GM13976 (cell line): Measurements from ENCODE around the gene ICOSLG.

Experiments
- DNase-seq: peaks from one replicate; pipeline ENCODE4 v3.0.0; 2012; ENCODE audit warnings: low spot score
- in situ Hi-C: fragments of 300-500 bp; cut with MboI; formaldehyde crosslinking; loops from one replicate; pipeline ENCODE4 v1.12.0; 2022; ENCODE audit warnings: low sequenced_read_pairs, mixed read lengths, inconsistent platforms; ENCODE audit not compliant: unreplicated experiment
- TF ChIP-seq, protein P1 (sequence below): IDR thresholded peaks from 2 replicates; pipeline ENCODE4 v1.5.1; 2012; ENCODE audit warnings: borderline replicate concordance, mild to moderate bottlenecking; ENCODE audit not compliant: insufficient read depth; ENCODE audit errors: extremely low read depth, missing control alignments, control extremely low read depth

ICOSLG gene

DNA sequence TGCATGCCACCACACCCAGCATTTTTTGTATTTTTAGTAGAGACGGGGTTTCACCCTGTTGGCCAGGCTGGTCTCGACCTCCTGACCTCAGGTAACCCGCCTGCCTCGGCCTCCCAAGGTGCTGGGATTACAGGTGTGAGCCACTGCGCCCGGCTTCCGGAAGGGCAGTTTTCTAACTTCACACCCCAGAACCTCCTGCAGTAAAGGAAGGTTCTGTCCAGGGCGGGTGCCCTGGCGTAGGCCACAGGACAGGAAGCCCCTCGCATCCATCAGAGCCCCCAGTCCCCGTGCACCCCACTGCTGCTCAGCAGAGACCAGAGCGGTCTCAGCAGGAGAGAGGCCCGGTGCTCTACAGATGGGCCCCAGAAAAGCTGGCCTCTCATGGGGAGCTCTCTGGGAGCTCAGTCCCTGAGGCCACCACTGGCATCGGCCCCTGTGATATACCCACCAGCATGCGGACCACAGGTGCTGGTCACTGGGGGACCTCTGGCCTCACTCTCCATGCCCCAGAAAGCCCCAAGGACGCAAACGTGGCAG is 25.1 kb upstream of the ICOSLG start:
- in situ Hi-C loops, result no loop called here
- TF ChIP-seq, protein P1, sequence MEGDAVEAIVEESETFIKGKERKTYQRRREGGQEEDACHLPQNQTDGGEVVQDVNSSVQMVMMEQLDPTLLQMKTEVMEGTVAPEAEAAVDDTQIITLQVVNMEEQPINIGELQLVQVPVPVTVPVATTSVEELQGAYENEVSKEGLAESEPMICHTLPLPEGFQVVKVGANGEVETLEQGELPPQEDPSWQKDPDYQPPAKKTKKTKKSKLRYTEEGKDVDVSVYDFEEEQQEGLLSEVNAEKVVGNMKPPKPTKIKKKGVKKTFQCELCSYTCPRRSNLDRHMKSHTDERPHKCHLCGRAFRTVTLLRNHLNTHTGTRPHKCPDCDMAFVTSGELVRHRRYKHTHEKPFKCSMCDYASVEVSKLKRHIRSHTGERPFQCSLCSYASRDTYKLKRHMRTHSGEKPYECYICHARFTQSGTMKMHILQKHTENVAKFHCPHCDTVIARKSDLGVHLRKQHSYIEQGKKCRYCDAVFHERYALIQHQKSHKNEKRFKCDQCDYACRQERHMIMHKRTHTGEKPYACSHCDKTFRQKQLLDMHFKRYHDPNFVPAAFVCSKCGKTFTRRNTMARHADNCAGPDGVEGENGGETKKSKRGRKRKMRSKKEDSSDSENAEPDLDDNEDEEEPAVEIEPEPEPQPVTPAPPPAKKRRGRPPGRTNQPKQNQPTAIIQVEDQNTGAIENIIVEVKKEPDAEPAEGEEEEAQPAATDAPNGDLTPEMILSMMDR, result no peak

DNA sequence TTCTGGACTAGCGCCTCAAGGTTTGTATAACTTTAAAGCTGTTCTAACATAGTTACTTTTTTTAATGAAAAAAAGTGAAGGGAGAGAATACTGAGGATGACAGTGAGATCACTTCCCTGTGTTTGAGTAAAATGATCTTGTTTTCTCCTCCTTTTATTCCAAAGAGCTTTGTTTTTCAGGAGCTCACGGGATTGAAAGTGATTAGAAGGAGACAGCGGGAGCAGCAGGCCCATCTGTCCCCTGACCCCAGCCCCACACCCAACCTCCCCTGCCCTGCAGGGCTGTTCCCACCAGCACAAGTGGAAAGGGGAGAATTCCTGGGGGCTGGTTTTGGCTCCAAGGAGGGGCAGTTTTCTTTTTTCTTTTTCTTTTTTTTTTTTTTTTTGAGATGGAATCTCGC is 23.0 kb upstream of the ICOSLG start:
- in situ Hi-C loops, result no loop called here
- TF ChIP-seq, protein P1, result no peak
- DNase-seq, result no peak

More for the DNA sequence above, 25.1 kb upstream of the ICOSLG start:
- no peak for DNase-seq

DNA sequence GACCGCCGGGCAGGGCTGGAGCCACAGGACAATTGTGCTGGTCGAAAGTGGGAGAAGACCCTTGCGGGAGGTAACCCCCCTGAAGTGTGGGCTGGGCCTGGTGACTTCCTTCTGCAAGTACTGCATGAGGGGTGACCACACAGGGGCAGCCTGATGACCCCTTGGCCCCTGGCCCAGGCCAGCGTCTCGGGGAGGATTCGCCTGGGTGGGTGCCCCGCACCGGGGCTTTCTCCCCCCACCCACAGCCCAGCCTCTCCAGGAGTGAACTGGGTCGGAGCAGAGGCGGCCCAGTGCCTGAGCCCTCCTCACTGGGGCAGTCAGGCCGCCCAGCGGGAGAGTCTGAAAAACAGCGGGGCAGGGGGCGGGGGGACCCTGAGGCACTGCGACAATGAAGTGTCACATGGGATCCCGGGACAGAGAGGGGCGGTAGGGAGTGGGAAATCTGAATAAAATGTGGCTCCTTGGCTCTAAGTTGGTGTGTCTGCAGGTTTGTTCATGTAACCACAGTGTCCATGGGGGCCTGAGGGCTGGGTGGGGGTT is 22.5 kb upstream of the ICOSLG start:
- TF ChIP-seq, protein P1, result no peak
- in situ Hi-C loops, result no loop called here
- DNase-seq, result no peak

DNA sequence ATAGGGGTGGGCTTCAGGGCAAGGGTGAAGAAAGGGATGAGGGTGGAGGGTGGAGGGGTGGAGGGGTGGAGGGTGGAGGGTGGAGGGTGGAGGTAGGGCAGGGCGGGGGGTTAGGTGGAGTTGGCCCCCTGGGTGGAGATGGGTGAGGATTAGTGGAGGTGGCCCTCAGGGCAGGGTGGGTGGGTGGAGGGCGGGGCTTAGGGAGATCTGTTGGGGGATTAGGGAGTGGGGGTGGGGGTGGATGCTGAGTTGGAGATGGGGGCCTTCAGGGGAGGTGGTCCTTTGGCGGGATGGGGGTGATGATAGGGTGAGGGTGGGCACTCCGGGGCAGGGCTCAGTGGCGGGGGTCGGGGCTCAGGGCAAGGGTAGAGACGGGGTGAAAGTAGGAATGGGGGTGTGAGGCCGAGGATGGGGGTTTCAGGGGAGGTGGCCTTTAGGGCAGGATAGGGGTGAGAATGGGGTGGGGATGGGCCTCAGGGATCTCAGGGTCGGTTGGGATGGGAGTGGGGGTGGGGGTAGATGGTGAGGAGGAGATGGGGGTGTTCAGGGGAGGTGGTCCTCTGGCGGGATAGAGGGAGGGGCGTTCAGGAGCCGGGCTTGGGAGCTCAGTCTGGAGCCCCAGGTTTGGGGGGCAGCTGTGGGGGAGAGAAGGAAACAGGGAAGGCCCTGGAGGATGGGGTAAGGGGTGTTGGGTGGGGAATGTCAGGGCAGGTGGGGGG is 21.8 kb upstream of the ICOSLG start:
- TF ChIP-seq, protein P1, result no peak
- in situ Hi-C loops, result no loop called here
- DNase-seq, result no peak

DNA sequence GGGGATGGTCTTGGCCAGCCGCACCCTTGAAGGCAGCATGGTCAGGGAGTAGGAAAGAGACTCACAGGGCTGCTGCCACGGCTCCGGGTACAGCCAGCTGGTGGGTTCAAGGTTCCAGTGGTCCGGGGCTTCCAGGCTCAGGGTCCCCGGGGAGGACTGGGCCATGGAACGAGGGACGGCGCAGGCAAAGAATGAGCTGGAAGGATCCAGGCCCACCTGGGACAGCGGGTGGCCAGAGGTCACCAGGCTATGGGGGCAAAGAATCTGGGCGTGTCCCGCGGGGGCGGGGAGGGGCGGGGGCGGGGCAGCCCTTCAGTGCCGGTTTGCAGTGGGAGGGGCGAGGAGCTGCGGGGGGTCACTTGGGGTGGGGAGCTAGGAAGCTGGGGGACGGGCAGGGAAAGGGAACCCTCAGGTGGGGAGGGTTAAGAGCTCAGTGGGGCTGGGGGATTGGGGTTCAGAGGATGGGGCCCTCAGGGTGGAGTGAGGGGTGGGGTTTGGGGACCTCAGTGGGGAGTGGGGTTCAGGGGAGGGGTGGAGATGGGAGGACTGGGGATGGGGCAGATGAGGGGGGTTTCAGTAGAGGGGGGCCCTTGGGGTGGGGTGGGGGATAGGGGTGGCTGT is 21.0 kb upstream of the ICOSLG start, which contains the start of gene DNMT3L:
Gene DNMT3L, minus strand, starts transcription at position 223 of the 621 bp plus-strand sequence. CDS start 638 bp downstream, outside the sequence.
- DNase-seq, result no peak
- TF ChIP-seq, protein P1, result no peak
- in situ Hi-C loops, result no loop called here

DNA sequence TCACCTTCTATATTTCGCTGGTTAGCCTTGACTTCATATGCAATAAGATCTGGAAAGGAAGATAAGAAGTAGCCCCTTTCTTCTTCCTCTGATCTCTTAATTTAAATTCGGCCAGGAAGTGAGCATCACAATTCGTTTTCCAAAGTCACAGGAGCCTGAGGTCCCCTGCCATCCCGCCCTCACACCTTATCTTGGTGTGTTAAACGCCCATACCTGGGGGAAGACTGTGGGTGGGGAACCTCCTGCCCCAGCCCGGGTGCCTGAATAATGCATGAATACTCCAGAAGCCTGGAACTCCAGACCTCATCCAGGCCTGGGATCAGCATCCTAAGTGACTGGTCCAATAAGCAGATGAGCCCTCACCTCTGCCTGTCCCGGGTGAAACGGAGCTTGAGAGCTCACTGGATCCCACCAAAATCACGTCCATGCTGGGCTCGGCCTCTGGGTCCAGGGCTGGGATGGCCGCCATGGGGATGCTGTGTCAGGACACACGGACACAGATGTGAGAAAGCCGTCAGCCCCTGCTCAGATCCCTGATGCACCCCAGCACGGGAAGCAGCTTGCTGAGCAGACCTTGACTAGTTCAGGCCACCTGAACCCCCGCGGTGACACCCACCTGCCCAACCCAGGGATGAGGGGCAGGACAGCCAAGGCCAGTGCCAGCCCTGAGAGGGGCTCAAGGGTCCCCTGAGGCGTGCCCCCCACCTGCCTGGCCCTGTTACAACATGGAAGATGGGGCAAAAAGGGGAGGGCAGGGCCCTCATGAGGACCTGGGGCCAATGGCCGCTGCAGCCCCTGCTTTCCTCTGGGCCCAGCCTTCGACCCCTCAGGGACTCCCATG is 20.3 kb upstream of the ICOSLG start:
- TF ChIP-seq, protein P1, result no peak
- DNase-seq, result no peak
- in situ Hi-C loops, result no loop called here
